NCI-H82 treated with DMSO at 0.1 percent for 48 hours (cell line): ENCODE results near the gene PMM2.
A peak's percentile ranks its signal among the peaks of the same experiment; 100 is the strongest.
"Not testable (repeated sequence)": the region's sequence is repeated elsewhere in the genome, so short reads cannot be mapped to it uniquely, and the experiment has no call there.

Experiments used
- DNase-seq: peaks from one replicate; lab custom pipeline; 2025; ENCODE audit not compliant: unreplicated experiment; lab: John Stamatoyannopoulos, UW

The PMM2 gene

GRCh38 chr16:8866118-8866883, 68.7 kb downstream of the PMM2 start:
- DNase-seq: no peak

- no peak for DNase-seq
Measured at GRCh38 chr16:8866884-8867215, 69.2 kb downstream of the PMM2 start.

GRCh38 chr16:8867216-8867931, 69.7 kb downstream of the PMM2 start:
- no peak for DNase-seq

- no peak for DNase-seq
Measured at GRCh38 chr16:8867932-8868415, 70.3 kb downstream of the PMM2 start.

GRCh38 chr16:8868416-8869211, 71.0 kb downstream of the PMM2 start, which contains the start of gene CARHSP1:
Gene CARHSP1 (minus strand): TSS chr16:8869006. CDS start chr16:8859328, 9,678 bp downstream.
- DNase-seq: peak; percentile 88

- no peak for DNase-seq
Measured at GRCh38 chr16:8869212-8869987, 71.8 kb downstream of the PMM2 start.

GRCh38 chr16:8869988-8870241, 72.3 kb downstream of the PMM2 start:
- not testable (repeated sequence) for DNase-seq

- DNase-seq: no peak
Measured at GRCh38 chr16:8872071-8872470, 74.4 kb downstream of the PMM2 start.

- DNase-seq: no peak
Measured at GRCh38 chr16:8872967-8873865, 75.6 kb downstream of the PMM2 start.

GRCh38 chr16:8873866-8874195, 76.2 kb downstream of the PMM2 start:
- not testable (repeated sequence) for DNase-seq

GRCh38 chr16:8874388-8874787, 76.7 kb downstream of the PMM2 start:
- no peak for DNase-seq

- DNase-seq: not testable (repeated sequence)
Measured at GRCh38 chr16:8875317-8875716, 77.7 kb downstream of the PMM2 start.

- no peak for DNase-seq
Measured at GRCh38 chr16:8877894-8878522, 80.4 kb downstream of the PMM2 start.

- no peak for DNase-seq
Measured at GRCh38 chr16:8878523-8878911, 80.9 kb downstream of the PMM2 start.

GRCh38 chr16:8880839-8881510, 83.3 kb downstream of the PMM2 start:
- DNase-seq: no peak

GRCh38 chr16:8882041-8882617, 84.5 kb downstream of the PMM2 start, which contains the start of gene LITAFD:
Gene LITAFD (plus strand): TSS chr16:8882351. CDS start chr16:8884356, 2,005 bp downstream.
- DNase-seq: no peak

GRCh38 chr16:8882725-8883377, 85.2 kb downstream of the PMM2 start:
- no peak for DNase-seq
